Astrocyte of the cerebellum (primary cell): ENCODE results near the gene PIP5K1B.

Experiments
- DNase-seq: peaks from one replicate; pipeline ENCODE4 v3.0.0-alpha.2; 2011; ENCODE audit warnings: low read depth
- H3K4me3 ChIP-seq: 2 replicates; pipeline ENCODE4 v1.5.1; 2011; ENCODE audit warnings: mild to moderate bottlenecking, low read depth, low read length, moderate library complexity
- CTCF ChIP-seq: IDR thresholded peaks from 2 replicates; pipeline ENCODE4 v1.5.1; 2012; ENCODE audit warnings: low read length, low read depth, moderate library complexity, mild to moderate bottlenecking; ENCODE audit errors: missing control alignments
- in situ Hi-C: cut with HindIII; loops from 2 replicates; pipeline ENCODE4 v1.10.0; 2017; ENCODE audit warnings: low sequenced_read_pairs

The PIP5K1B gene

GRCh38 chr9:68795411-68795810, 90.4 kb downstream of the PIP5K1B start:
- DNase-seq = no peak
- no peak overlapping the region for H3K4me3 ChIP-seq
- TF ChIP-seq CTCF = no peak
- in situ Hi-C loops = no loop called here

GRCh38 chr9:68797116-68797515, 92.1 kb downstream of the PIP5K1B start:
- TF ChIP-seq CTCF = no peak
- in situ Hi-C loops = no loop called here
- DNase-seq = no peak

GRCh38 chr9:68798423-68798822, 93.4 kb downstream of the PIP5K1B start:
- no peak for TF ChIP-seq CTCF
- no peak overlapping the region for H3K4me3 ChIP-seq
- in situ Hi-C loops = no loop called here
- DNase-seq = no peak

More at GRCh38 chr9:68797116-68797515, 92.1 kb downstream of the PIP5K1B start:
- no peak overlapping the region for H3K4me3 ChIP-seq

- in situ Hi-C loops = no loop called here
- no peak for TF ChIP-seq CTCF
Observed at GRCh38 chr9:68800836-68801235, 95.8 kb downstream of the PIP5K1B start.

GRCh38 chr9:68802525-68803015, 97.5 kb downstream of the PIP5K1B start:
- in situ Hi-C loops = no loop called here

More at GRCh38 chr9:68800836-68801235, 95.8 kb downstream of the PIP5K1B start:
- no peak overlapping the region for H3K4me3 ChIP-seq
- no peak for DNase-seq

More at GRCh38 chr9:68802525-68803015, 97.5 kb downstream of the PIP5K1B start:
- H3K4me3 ChIP-seq = no peak overlapping the region
- TF ChIP-seq CTCF = no peak
- DNase-seq = no peak
